GM19452 (cell line): ENCODE results near the gene NPHS1.

Experiments used
- ATAC-seq: cut with Tn5 transposase; IDR thresholded peaks from one replicate; pipeline ENCODE4 v1.9.1; 2021; ENCODE audit not compliant: unreplicated experiment

The NPHS1 gene

DNA sequence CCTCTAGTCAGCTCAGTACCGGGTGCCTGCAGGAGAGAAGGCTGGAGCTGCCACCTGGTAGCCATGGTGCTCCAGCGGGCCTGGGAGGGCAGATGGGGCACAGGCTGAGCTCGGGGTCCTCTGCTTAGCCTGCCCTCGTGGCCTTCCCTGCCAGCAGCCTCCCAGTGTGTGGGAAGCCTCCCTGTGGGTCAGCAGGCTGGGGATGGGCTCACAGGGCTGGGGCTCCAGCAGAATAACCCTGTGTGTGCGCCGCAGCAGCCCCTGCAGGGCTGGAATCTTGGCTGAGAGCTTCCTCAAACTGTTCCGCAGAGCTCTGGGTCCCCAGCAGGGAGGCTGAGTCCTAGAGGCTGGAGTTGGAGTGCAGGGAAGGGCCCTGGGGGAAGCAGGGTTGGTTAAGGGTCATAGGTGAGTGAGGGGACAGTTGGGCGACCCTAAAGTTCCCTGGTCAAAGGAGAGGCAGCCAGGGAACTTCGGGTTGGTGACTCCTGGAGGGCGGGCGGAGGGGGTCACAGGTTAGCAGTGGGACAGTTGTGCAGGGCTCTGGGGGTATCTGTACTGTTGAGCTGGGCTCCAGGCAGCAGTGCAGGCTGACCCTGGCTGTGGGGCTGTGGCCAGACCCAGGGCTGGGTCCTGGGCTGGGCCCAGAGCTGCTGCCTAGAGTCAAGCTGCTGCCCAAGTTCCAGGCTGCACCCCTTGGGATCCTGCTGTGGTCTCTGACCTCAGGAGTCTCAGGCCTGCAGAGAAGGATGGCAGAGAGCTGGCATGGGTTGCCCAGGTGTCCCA lies 62.9 kb downstream of the NPHS1 start:
- no peak for ATAC-seq

DNA sequence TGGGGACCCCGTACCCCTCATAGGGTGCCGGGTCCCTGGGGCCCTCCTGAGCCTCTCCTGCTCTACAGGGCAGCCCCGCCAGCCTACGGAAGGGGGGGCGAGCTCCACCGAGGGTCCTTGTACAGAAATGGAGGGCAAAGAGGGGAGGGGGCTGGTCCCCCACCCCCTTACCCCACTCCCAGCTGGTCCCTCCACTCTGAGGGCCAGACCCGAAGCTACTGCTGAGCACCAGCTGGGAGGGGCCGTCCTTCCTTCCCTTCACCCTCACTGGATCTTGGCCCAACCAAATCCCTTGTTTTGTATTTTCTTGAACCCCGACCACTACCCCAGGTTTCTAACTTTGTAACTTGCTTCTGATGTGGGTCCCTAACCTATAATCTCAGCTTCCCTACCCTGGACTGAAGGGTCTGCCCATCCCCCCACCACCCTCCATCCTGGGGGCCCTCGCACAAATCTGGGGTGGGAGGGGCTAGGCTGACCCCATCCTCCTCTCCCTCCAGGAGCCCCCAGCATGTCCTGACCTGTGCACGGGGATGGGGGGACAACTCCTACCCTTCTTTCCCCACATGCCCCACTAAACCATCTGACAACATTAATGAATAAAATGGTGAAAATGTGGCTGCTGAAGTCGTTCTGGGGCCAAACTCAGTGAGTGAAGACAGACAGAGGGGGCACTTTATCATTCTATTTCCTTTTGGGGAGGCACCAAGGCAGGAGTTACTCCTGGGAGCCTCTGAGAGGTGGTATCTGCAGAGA lies 63.9 kb downstream of the NPHS1 start:
- no peak for ATAC-seq

DNA sequence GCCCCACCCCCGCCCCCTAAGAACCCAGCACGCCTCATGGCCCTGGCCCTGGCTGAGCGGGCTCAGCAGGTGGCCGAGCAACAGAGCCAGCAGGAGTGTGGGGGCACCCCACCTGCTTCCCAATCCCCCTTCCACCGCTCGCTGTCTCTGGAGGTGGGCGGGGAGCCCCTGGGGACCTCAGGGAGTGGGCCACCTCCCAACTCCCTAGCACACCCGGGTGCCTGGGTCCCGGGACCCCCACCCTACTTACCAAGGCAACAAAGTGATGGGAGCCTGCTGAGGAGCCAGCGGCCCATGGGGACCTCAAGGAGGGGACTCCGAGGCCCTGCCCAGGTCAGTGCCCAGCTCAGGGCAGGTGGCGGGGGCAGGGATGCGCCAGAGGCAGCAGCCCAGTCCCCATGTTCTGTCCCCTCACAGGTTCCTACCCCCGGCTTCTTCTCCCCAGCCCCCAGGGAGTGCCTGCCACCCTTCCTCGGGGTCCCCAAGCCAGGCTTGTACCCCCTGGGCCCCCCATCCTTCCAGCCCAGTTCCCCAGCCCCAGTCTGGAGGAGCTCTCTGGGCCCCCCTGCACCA lies 65.0 kb downstream of the NPHS1 start:
- ATAC-seq, result no peak

DNA sequence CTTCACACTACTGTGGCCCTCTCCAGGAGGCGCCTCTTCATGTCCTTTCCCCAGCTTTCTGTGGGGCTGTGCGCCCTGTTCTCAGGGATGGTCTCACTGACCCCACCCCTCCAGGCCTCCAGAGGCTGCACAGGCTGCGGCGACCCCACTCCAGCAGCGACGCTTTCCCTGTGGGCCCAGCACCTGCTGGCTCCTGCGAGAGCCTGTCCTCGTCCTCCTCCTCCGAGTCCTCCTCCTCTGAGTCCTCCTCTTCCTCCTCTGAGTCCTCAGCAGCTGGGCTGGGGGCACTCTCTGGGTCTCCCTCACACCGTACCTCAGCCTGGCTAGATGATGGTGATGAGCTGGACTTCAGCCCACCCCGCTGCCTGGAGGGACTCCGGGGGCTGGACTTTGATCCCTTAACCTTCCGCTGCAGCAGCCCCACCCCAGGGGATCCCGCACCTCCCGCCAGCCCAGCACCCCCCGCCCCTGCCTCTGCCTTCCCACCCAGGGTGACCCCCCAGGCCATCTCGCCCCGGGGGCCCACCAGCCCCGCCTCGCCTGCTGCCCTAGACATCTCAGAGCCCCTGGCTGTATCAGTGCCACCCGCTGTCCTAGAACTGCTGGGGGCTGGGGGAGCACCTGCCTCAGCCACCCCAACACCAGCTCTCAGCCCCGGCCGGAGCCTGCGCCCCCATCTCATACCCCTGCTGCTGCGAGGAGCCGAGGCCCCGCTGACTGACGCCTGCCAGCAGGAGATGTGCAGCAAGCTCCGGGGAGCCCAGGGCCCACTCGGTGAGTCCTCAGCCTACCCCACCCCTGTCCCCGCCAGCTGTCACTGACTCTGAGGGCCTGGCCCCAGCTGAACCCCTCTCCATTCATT lies 65.8 kb downstream of the NPHS1 start:
- no peak for ATAC-seq

DNA sequence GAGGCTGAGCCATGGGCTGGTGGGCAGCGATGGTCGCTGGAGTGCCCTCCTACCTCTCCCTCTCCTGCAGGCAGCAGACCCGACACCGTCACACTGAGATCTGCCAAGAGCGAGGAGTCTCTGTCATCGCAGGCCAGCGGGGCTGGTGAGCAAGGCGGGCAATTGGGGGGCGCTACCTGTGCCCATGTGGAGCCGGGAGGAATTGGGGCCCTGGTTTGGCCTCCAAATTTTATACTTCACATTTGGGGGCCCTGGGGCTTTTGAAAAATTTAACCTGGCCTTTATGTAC lies 67.0 kb downstream of the NPHS1 start:
- ATAC-seq, result no peak

DNA sequence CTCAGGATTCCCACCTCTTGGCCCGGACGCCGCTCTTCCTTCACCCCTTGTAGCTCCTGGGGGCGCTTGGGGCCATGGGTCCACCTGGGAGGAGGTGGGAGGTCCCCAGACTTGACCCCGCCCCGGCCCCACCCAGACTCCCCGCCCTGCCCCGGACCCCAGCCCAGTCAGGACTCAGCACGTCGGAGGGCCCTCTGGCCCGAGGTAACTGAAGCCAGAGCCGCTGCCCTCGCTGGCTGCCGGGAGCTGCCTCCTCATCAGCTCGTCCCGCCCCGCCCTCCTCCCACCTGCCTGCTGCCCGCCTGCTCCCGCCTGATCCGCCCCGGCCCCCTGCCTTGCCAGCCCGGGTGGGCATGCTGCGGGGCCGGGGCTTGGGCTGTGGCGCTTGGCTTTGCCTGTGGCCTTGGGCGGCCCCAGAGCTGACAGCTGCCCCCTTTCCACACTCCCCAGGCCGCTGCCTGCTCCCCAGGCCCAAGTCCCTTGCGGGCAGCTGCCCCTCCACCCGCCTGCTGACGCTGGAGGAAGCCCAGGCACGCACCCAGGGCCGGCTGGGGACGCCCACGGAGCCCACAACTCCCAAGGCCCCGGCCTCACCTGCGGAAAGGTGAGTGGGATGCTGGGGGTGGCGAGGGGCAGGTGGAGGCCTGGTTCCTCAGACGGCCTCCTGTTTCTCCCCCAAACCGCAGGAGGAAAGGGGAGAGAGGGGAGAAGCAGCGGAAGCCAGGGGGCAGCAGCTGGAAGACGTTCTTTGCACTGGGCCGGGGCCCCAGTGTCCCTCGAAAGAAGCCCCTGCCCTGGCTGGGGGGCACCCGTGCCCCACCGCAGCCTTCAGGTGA lies 67.6 kb downstream of the NPHS1 start:
- ATAC-seq, result no peak

DNA sequence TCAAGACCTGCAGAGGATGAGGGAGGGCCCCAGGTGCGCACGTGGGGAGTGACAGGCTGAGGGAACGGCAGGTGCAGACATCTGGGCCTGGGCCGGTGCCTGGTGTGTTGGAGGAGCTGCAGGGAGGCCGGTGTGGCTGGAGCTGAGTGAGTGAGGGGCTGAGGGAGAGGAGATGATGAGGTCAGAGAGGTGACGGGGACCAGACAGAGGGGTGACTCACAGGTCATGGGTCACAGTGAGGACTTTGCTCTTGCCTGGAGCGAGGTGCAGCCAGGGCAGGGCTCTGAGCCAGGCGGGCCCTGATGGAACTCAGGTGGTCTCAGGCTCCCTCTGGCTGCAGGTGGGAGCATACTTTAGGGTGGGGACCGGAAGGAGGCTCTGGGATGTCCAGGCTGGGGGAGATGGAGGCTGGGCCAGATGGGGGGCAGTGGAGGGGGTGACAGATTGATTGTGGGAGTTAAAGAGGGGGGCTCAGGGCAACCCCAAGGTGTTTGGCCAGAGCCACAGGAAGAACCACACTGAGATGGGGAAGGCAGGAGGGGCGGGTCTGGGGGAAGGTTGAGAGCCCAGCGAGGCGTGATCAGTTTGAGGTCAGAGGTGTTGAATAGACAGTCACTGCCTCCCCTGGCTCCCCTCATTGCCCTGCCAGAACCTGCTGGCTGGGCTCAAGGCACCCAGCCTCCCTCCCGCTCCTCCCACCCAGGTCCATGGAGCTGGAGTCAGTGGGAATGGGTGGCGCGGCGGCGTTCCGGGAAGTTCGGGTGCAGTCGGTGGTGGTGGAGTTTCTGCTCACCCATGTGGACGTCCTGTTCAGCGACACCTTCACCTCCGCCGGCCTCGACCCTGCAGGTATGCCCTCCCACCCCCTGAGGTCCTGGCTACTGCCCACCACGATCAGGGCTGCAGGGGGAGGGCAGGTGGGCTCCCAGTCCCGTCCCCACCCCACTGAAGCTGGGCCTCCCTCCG lies 68.6 kb downstream of the NPHS1 start:
- no peak for ATAC-seq

DNA sequence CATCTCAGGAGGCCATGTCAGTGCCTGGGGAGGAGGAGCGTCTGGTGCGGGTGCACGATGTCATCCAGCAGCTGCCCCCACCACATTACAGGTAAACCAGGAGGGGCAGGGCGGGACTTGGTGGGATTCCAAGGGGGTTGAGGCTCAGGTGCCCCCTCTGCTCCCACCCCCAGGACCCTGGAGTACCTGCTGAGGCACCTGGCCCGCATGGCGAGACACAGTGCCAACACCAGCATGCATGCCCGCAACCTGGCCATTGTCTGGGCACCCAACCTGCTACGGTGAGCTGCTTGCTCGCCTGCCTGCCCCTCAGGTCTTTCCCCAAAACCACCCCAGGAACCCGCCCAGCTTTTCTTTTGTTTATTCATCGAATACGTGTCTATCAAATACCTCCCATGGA lies 69.7 kb downstream of the NPHS1 start:
- ATAC-seq, result no peak

DNA sequence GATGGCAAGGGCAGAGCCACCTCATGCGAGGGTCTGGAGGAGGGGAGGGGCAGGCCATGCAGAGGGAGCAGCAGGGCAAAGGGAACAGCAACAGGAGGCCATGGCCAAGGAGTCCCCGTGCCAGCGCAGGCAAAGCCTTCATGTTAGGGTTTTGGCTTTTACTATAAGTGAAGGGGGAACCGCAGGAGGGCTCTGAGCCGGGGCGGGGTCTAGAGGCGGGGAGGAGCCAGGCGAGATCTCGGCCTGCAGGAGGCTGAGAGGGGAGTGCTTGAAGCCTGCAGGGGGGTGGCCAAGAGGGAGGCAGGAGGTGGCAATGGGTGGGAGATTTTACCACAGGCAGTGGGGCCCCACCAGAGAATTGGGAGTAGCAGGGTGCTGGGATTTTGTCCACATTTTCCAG lies 70.7 kb downstream of the NPHS1 start:
- no peak for ATAC-seq

DNA sequence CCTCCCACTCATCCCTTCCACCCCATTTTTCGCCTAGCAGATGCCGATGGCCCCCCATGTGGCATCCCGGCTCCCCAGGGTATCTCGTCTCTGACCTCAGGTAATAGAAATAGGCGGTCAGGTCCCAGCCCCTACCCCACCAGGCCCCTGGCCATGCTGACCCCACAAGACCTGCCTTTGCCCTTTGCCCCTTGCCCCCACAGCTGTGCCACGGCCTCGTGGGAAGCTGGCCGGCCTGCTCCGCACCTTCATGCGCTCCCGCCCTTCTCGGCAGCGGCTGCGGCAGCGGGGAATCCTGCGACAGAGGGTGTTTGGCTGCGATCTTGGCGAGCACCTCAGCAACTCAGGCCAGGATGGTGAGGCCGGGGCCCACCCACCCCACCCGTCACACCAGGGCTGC lies 71.6 kb downstream of the NPHS1 start:
- no peak for ATAC-seq

DNA sequence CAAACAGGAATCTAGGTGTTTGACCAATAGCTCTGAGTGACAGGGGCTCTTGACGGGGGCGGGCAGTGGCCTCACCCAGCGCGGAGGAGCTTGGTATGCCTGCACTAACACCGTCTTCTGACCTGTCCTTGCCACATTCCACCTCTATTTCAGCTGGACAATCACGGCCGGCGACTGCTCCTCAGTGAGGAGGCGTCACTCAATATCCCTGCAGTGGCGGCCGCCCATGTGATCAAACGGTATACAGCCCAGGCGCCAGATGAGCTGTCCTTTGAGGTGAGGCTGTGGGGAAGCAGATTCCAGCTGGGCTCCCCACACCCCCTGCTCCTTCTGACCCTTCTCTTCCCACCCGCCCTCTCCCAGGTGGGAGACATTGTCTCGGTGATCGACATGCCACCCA lies 72.2 kb downstream of the NPHS1 start:
- ATAC-seq, result no peak

DNA sequence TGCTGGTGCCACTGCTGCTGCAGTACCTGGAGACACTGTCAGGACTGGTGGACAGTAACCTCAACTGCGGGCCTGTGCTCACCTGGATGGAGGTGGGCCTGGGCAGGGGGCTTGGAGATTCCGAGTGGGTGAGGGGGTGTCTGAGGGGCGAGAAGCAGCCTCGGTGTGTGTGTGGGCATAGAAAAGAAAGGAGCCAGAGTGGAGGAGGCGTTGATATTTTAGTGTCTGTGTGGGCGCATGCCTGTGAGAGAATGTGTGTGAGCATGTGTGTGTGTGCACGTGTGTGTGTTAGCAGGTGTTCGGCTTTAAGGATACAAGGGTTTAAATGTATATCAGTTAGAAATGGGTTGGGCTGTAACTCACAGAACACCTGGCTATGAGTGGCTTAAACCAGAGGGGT lies 73.3 kb downstream of the NPHS1 start:
- no peak for ATAC-seq

DNA sequence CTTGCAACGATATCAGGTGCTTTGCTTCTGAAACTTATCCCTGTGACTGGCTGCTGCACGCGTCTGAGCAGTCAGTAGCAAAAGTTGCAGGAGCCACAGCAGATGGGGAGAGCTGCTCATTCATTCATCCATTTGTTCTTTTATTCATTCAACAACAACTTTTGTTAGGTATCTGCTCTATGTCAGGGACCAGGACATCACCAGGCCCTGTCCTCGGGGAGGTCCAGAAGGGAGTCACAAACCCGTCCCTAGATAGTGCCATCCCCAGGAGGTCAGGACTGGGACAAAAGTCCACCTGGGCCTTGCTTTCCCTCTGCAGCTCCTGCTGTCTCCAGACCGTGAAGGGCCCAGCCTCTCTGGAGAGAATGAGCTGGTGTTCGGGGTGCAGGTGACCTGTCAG lies 74.3 kb downstream of the NPHS1 start:
- ATAC-seq, result no peak

DNA sequence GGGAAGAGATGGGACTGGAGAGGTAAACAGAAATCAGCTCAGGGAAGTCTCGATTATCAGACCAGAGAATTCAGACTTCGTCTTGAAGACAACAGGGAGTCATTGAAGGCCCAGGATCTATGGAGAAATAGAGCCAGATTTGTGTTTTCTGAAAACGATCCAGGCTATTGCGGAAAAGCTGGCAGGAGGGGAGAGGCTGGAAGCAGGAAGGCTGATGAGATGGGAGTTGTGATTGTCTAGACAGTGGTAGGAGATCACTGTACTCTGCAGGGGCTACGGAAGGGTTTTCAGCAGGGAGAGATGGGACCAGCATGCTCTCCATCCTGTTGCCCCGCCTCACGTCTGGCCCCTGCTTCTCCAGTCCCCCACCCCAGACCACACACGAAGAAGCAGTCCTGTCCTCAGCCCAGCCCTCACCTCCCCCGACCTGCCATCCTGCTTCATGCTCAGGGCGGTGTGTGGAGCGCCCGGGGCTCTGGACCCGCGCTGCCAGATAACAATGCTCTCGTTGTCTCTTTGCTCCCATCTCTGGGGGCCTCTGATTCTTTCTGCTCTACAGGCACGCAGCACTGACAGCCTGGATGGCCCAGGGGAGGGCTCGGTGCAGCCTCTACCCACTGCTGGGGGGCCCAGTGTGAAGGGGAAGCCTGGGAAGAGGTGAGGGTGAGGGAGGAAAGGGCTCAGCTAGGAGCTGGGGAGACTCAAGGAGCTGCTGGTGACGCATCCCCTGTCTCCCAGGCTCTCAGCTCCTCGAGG lies 75.0 kb downstream of the NPHS1 start:
- ATAC-seq, result no peak

DNA sequence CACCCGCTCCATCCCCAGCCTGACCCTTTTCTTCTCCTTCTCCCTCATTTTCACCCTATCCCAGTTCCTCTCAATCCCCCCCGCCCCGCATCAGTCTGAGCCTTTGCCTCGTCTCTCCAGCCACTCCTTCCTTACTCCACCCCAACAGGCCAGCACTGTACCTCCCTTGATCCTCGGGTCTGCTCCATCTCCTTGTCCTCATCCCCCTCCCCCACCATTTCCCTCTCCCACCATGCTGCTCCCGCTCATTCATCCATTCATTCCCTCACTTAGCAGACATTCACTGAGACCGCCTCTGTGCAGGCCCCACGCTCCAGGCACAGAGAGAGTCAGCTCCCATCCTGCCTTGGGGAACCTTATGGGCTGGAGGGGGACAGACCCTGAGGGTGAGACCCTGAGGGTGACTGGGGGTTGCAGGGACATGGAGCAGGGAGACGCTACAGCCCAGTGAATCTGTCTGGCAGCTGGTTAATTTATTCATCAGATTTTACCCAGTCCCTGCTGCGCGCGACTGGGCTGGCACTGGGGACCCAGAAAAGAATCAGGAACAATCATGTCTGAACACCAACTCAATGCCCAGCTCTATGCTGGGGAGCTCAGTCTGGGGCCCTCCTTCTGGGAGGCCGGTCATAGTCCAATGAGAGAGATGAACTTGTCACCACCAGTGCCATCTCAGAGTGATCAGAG lies 76.1 kb downstream of the NPHS1 start:
- ATAC-seq, result no peak
